Pulmonary artery endothelial cell (primary cell): ENCODE results near the gene BEGAIN. TPM values are rescaled to one million over a fixed set of nuclear protein-coding genes. Genes with fewer than 3 reads are reported as not detected.

ENCODE experiments used
- DNase-seq: peaks from one replicate; pipeline ENCODE4 v3.0.0-alpha.2; 2011; ENCODE audit warnings: low read depth, low spot score
- total RNA-seq: library from RNA; depleted of rRNA; stranded (reverse); fragments of >200 nt; gene quantifications from 2 replicates; pipeline ENCODE4 v1.2.3, GENCODE V29; 2014

BEGAIN gene
- total RNA-seq, 1 donor from 2014 or later: 0.13 TPM

- no peak for DNase-seq
These were observed 15.5 kb upstream of the BEGAIN start for GRCh38 chr14:100602621-100603230.

- no peak for DNase-seq
These were observed 14.7 kb upstream of the BEGAIN start for GRCh38 chr14:100601914-100602313.

- DNase-seq: no peak
These were observed 13.8 kb upstream of the BEGAIN start for GRCh38 chr14:100601064-100601463.

GRCh38 chr14:100599981-100600380 is 12.8 kb upstream of the BEGAIN start:
- DNase-seq: no peak

- no peak for DNase-seq
These were observed 7.4 kb upstream of the BEGAIN start for GRCh38 chr14:100594625-100594951.

GRCh38 chr14:100593751-100594624 is 6.8 kb upstream of the BEGAIN start:
- DNase-seq: no peak

GRCh38 chr14:100592972-100593371 is 5.8 kb upstream of the BEGAIN start:
- no peak for DNase-seq

- no peak for DNase-seq
These were observed 5.3 kb upstream of the BEGAIN start for GRCh38 chr14:100592461-100592891.

GRCh38 chr14:100591453-100592371 is 4.5 kb upstream of the BEGAIN start:
- no peak for DNase-seq

GRCh38 chr14:100590726-100591452 is 3.7 kb upstream of the BEGAIN start:
- no peak for DNase-seq

- DNase-seq: no peak
These were observed 2.7 kb upstream of the BEGAIN start for GRCh38 chr14:100589760-100590469.

- DNase-seq: no peak
These were observed 2.0 kb upstream of the BEGAIN start for GRCh38 chr14:100589071-100589759.

GRCh38 chr14:100588671-100589070 is 1.5 kb upstream of the BEGAIN start:
- no peak for DNase-seq

GRCh38 chr14:100587763-100588411 is 670 bp upstream of the BEGAIN start:
- no peak for DNase-seq

GRCh38 chr14:100586403-100587085 is 673 bp downstream of the BEGAIN start:
- DNase-seq: no peak

GRCh38 chr14:100586153-100586402 is 1.1 kb downstream of the BEGAIN start:
- DNase-seq: no peak

- no peak for DNase-seq
These were observed 1.6 kb downstream of the BEGAIN start for GRCh38 chr14:100585448-100586152.
